Panc1 (cell line): Measurements from ENCODE around the gene ZNF622. TPM values are rescaled to one million over a fixed set of nuclear protein-coding genes. Genes with fewer than 3 reads are reported as not detected.

ENCODE experiments used
- ATAC-seq: fragments of 200-7000 bp; cut with Tn5 transposase; 2 replicates; pipeline ENCODE4 v1.9.1; 2020; ENCODE audit warnings: mild to moderate bottlenecking, moderate library complexity
- BruUV-seq: library from RNA; stranded (reverse); fragments of 400-500 nt; replicated peaks from 2 replicates; lab custom pipeline; 2021; lab: Mats Ljungman, UMichigan
- CTCF ChIA-PET: fragments of 300-600 bp; sonication (Branson Sonifier 250); formaldehyde crosslinking; loops from one replicate; lab custom pipeline; 2022; ENCODE audit warnings: antibody characterized with exemption; lab: Charles Lee
- POLR2A ChIA-PET: fragments of 300-600 bp; sonication (Branson Sonifier 250); formaldehyde crosslinking; loops from one replicate; lab custom pipeline; 2022; ENCODE audit warnings: antibody characterized with exemption; lab: Charles Lee
- DNase-seq: peaks from one replicate; pipeline ENCODE4 v3.0.0-alpha.2; 2010; ENCODE audit warnings: low read depth, low spot score
- H3K27ac ChIP-seq: 2 replicates; pipeline ENCODE4 v1.5.1; 2011; ENCODE audit warnings: mild to moderate bottlenecking, low read length, inconsistent platforms
- H3K27me3 ChIP-seq: fragments of 200-500 bp; sonication (Bioruptor generic); 2 replicates; pipeline ENCODE4 v1.6.0; 2014; ENCODE audit warnings: low read length, inconsistent platforms; ENCODE audit not compliant: control insufficient read depth, insufficient read depth
- H3K36me3 ChIP-seq: fragments of 200-500 bp; sonication (Bioruptor generic); 2 replicates; pipeline ENCODE4 v1.5.1; 2014; ENCODE audit warnings: inconsistent platforms, mild to moderate bottlenecking, low read length, moderate library complexity; ENCODE audit not compliant: control insufficient read depth, insufficient read depth
- H3K4me1 ChIP-seq: 2 replicates; pipeline ENCODE4 v1.5.1; 2011; ENCODE audit warnings: inconsistent platforms, mild to moderate bottlenecking, low read length, moderate library complexity; ENCODE audit not compliant: control insufficient read depth, insufficient read depth
- H3K4me3 ChIP-seq, 2 experiments: 2 replicates each; pipeline ENCODE4 v1.5.1; 2011 to 2012; ENCODE audit warnings: low read depth in 2 of 2, low read length in 2 of 2, mild to moderate bottlenecking in 2 of 2, inconsistent platforms in 1 of 2, moderate library complexity in 1 of 2
- H3K9me3 ChIP-seq: fragments of 200-500 bp; sonication (Bioruptor generic); 2 replicates; pipeline ENCODE4 v1.5.1; 2014; ENCODE audit warnings: low read depth, mild to moderate bottlenecking, inconsistent platforms, low read length, moderate library complexity; ENCODE audit not compliant: control insufficient read depth, insufficient read depth
- CTCF ChIP-seq: fragments of 450-650 bp; IDR thresholded peaks from 2 replicates; pipeline ENCODE4 v1.5.1; 2017; ENCODE audit warnings: mild to moderate bottlenecking
- POLR2AphosphoS5 ChIP-seq: IDR thresholded peaks from 2 replicates; pipeline ENCODE4 v1.6.1; 2012; ENCODE audit warnings: mild to moderate bottlenecking, low read depth, low read length, moderate library complexity
- SIN3A ChIP-seq: IDR thresholded peaks from 2 replicates; pipeline ENCODE4 v1.6.1; 2012; ENCODE audit warnings: low read depth, mild to moderate bottlenecking, low read length, moderate library complexity, borderline replicate concordance; ENCODE audit not compliant: insufficient read depth
- TCF7L2 ChIP-seq: IDR thresholded peaks from 2 replicates; pipeline ENCODE4 v1.6.1; 2011; ENCODE audit warnings: mild to moderate bottlenecking, low read depth, low read length, inconsistent platforms
- in situ Hi-C: cut with HindIII; loops from 2 replicates; pipeline ENCODE4 v1.10.0; 2016; ENCODE audit warnings: low sequenced_read_pairs, low pct_unique_long_range_greater_than_20kb
- intact Hi-C: fragments of 100-400 bp; cut with micrococcal nuclease; formaldehyde crosslinking; loops from one replicate; pipeline ENCODE4 v1.10.0; 2022; ENCODE audit not compliant: unreplicated experiment
- total RNA-seq: library from RNA; stranded (reverse); gene quantifications from one replicate; pipeline ENCODE4 v1.2.1, GENCODE V29; 2021; ENCODE audit not compliant: unreplicated experiment
- TF ChIP-seq, protein P1 (sequence below), 2 experiments: IDR thresholded peaks; 2 replicates each; pipeline ENCODE4 v1.6.1; 2011 to 2012; ENCODE audit warnings: low read depth in 2 of 2, control low read depth in 1 of 2, low read length in 1 of 2, mild to moderate bottlenecking in 1 of 2, moderate library complexity in 1 of 2; ENCODE audit not compliant: insufficient read depth in 1 of 2

ZNF622 gene
- total RNA-seq, 1 experiment from 2014 or later: 29.3 TPM

DNA sequence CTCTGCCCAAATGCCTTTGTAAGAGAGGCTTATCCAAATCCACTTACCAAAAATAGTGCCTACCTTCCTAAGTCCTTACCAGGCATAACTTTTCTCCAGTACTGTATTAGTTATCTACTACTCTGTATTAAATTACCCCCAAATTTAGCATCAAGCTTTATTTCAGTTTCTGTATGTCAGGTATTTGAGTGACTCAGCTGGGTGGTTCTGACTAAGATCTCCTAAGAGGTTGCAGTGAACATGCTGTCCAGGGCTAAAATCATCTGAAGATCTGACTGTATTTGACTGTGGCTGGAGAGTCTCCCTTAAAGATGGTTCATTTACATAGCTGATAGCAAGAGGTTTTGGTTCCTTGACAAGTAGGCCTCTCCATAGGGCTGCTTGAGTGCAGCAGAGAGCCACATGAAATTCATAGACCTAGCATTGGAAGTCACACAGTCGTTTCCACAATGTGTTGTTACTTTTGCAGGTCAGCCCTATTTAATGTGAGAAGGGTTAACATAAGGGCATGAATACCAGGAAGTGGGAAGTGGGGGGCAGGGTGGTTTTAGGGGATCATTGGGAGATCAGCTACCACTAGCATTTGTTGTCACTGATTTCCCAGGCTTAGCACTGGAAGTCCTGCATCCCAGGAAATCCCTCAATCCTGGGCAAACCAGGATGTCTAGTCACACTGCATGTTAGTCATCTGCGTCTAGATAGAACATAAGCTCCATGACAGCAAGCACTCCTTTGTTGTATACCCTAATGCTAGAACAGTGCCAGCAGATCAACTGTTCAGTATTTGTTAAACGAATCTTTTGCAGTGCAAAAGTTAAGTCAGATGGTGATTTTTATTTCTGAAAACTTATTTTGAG lies 2.0 kb upstream of the ZNF622 start:
- ATAC-seq (no peak), DNase-seq (peak; percentile 66)
- TF ChIP-seq CTCF (no peak), POLR2AphosphoS5 (no peak), TCF7L2 (no peak), SIN3A (no peak)
- TF ChIP-seq, protein P1, sequence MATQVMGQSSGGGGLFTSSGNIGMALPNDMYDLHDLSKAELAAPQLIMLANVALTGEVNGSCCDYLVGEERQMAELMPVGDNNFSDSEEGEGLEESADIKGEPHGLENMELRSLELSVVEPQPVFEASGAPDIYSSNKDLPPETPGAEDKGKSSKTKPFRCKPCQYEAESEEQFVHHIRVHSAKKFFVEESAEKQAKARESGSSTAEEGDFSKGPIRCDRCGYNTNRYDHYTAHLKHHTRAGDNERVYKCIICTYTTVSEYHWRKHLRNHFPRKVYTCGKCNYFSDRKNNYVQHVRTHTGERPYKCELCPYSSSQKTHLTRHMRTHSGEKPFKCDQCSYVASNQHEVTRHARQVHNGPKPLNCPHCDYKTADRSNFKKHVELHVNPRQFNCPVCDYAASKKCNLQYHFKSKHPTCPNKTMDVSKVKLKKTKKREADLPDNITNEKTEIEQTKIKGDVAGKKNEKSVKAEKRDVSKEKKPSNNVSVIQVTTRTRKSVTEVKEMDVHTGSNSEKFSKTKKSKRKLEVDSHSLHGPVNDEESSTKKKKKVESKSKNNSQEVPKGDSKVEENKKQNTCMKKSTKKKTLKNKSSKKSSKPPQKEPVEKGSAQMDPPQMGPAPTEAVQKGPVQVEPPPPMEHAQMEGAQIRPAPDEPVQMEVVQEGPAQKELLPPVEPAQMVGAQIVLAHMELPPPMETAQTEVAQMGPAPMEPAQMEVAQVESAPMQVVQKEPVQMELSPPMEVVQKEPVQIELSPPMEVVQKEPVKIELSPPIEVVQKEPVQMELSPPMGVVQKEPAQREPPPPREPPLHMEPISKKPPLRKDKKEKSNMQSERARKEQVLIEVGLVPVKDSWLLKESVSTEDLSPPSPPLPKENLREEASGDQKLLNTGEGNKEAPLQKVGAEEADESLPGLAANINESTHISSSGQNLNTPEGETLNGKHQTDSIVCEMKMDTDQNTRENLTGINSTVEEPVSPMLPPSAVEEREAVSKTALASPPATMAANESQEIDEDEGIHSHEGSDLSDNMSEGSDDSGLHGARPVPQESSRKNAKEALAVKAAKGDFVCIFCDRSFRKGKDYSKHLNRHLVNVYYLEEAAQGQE (IDR thresholded peaks at IDR 0.05; ENCODE audit: insufficient read depth in 1 of 2, low read depth in 2 of 2, low read length in 1 of 2): no peak
- Histone ChIP-seq H3K27me3 (no peaks in the 10 kb centered on the region), H3K9me3 (no peaks in the 10 kb centered on the region), H3K36me3 (peaks cover 10% of the 10 kb centered on the region; the same call in 1 of the 2 replicates), H3K27ac (no peak overlapping the region; the same call in 1 of the 2 replicates), H3K4me3 (peak overlapping the region; percentile 94 to 96; a peak in 2 of 4 replicates), H3K4me1 (peaks cover 20% of the 10 kb centered on the region)
- intact Hi-C loops (no loop called here), in situ Hi-C loops (no loop called here)
- ChIA-PET CTCF (interaction anchor here (0.8 kb wide), 1 partner anchor 214 kb away, joined by 3 read pairs; no protein-coding TSS in a partner anchor), POLR2A (interaction anchor here (0.5 kb wide), 2 partner anchors 43 to 596 kb away, joined by 7 to 11 read pairs; no protein-coding TSS in a partner anchor)
- BruUV-seq: no TSS peak

- Histone ChIP-seq H3K4me3 (peak overlapping the region; percentile 94 to 96), H3K4me1 (peaks cover 20% of the 10 kb centered on the region), H3K27me3 (no peaks in the 10 kb centered on the region), H3K27ac (peak overlapping the region; percentile 87), H3K36me3 (peaks cover 21% of the 10 kb centered on the region; the same call in 1 of the 2 replicates), H3K9me3 (no peaks in the 10 kb centered on the region)
- BruUV-seq: TSS peak; percentile 88
- CTCF ChIA-PET: no interaction called here
- POLR2A ChIA-PET: no interaction called here
- in situ Hi-C loops (no loop called here), intact Hi-C loops (no loop called here)
- TF ChIP-seq SIN3A (no peak), POLR2AphosphoS5 (no peak), CTCF (no peak), TCF7L2 (no peak)
- TF ChIP-seq, protein P1 (IDR thresholded peaks at IDR 0.05; ENCODE audit: insufficient read depth in 1 of 2, low read depth in 2 of 2, low read length in 1 of 2): no peak
- ATAC-seq: peak; percentile 7
- DNase-seq: no peak
Measured at GRCh38 chr5:16464664-16465543, 696 bp downstream of the ZNF622 start.
